PFSK-1 (cell line): ENCODE data around the gene MYO7B.

Source experiments
- FOXP2 ChIP-seq: optimal IDR thresholded peaks from 2 replicates; pipeline ENCODE3; 2011; ENCODE audit warnings: borderline replicate concordance, control low read depth, inconsistent platforms; ENCODE audit not compliant: insufficient read depth; ENCODE audit errors: extremely low read length, extremely low read depth
- POLR2AphosphoS5 ChIP-seq: IDR thresholded peaks from 2 replicates; pipeline ENCODE4 v1.6.1; 2012; ENCODE audit warnings: low read depth, mild to moderate bottlenecking, control low read depth, low read length, moderate library complexity
- REST ChIP-seq, 2 experiments: IDR thresholded peaks; 2 replicates each; pipeline versions ENCODE4 v1.6.1 to v1.8.0; 2011 to 2012; ENCODE audit warnings: low read depth in 2 of 2, low read length in 2 of 2, control low read depth in 1 of 2, inconsistent platforms in 1 of 2, mild to moderate bottlenecking in 1 of 2, moderate library complexity in 1 of 2; ENCODE audit not compliant: insufficient read depth in 1 of 2
- SIN3A ChIP-seq: IDR thresholded peaks from 2 replicates; pipeline ENCODE4 v1.6.1; 2012; ENCODE audit warnings: mild to moderate bottlenecking, low read length, moderate library complexity, borderline replicate concordance; ENCODE audit not compliant: insufficient read depth
- TAF1 ChIP-seq: IDR thresholded peaks from 2 replicates; pipeline ENCODE4 v1.6.1; 2012; ENCODE audit warnings: low read length, control low read depth, borderline replicate concordance; ENCODE audit not compliant: insufficient read depth

The MYO7B gene

GRCh38 chr2:127630864-127631540 is 95.5 kb downstream of the MYO7B start:
- TF ChIP-seq REST (IDR thresholded peaks at IDR 0.05; ENCODE audit: insufficient read depth in 1 of 2, low read depth in 2 of 2, low read length in 2 of 2): no peak
- no peak for TF ChIP-seq TAF1
- TF ChIP-seq SIN3A: no peak
- no peak for TF ChIP-seq POLR2AphosphoS5
- TF ChIP-seq FOXP2: no peak

GRCh38 chr2:127631541-127631996 is 96.1 kb downstream of the MYO7B start:
- TF ChIP-seq TAF1 (no peak), FOXP2 (no peak), SIN3A (no peak), POLR2AphosphoS5 (no peak), REST (IDR thresholded peaks at IDR 0.05; ENCODE audit: insufficient read depth in 1 of 2, low read depth in 2 of 2, low read length in 2 of 2) (no peak)

GRCh38 chr2:127631997-127632581 is 96.6 kb downstream of the MYO7B start:
- no peak for TF ChIP-seq FOXP2
- TF ChIP-seq TAF1: no peak
- TF ChIP-seq POLR2AphosphoS5: no peak
- no peak for TF ChIP-seq REST (IDR thresholded peaks at IDR 0.05; ENCODE audit: insufficient read depth in 1 of 2, low read depth in 2 of 2, low read length in 2 of 2)
- no peak for TF ChIP-seq SIN3A

- no peak for TF ChIP-seq FOXP2
- no peak for TF ChIP-seq REST (IDR thresholded peaks at IDR 0.05; ENCODE audit: insufficient read depth in 1 of 2, low read depth in 2 of 2, low read length in 2 of 2)
- no peak for TF ChIP-seq SIN3A
- TF ChIP-seq TAF1: no peak
- no peak for TF ChIP-seq POLR2AphosphoS5
These were observed 97.4 kb downstream of the MYO7B start for GRCh38 chr2:127632592-127633489.
